Measurements from ENCODE around the gene LAMTOR2. TPM values are rescaled to one million over a fixed set of nuclear protein-coding genes. Genes with fewer than 3 reads are reported as not detected.

The LAMTOR2 gene
- total RNA-seq, 1 experiment from 2014 or later: 49.4 TPM

DNA sequence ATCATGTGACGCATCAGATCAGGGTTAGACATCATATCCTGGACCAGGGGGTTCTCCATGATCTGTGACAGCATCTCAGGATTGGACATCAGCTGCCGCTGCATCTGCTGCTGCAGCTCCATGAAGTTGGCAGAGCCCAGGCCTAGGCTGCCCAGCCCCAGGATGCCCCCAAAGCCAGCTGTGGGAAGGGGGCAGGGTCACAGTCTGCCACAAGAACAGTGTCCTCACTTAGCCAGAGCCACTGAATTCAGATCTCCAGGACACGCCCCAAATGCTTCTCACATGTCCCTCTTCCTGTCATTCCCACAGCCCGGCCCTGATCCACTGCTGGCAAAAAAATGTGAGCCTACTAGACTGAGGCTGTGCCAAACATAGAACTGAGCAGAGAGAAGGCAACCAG is 4.2 kb upstream of the LAMTOR2 start:
- Histone ChIP-seq H3K4me1 (peaks cover 9% of the 10 kb centered on the region; the same call in 1 of the 2 replicates), H3K4me3 (ENCODE audit: low read depth, low read length) (no peak overlapping the region), H3K27me3 (replicated peaks; ENCODE audit: control insufficient read depth, insufficient read depth, low read length) (no peaks in the 10 kb centered on the region), H3K36me3 (ENCODE audit: control insufficient read depth, insufficient read depth, low read length) (no peaks in the 10 kb centered on the region; the same call in 1 of the 2 replicates), H3K9me3 (no peaks in the 10 kb centered on the region)
- Mint-ChIP-seq H3K36me3 (ENCODE audit: insufficient read depth, unreplicated experiment) (peaks cover 50% of the 10 kb centered on the region), H3K27me3 (ENCODE audit: insufficient read depth, unreplicated experiment) (no peaks in the 10 kb centered on the region), H3K4me3 (ENCODE audit: unreplicated experiment) (no peak overlapping the region), H3K27ac (ENCODE audit: unreplicated experiment) (no peak overlapping the region), H3K4me1 (ENCODE audit: low read depth, unreplicated experiment) (no peaks in the 10 kb centered on the region), H3K9me3 (ENCODE audit: unreplicated experiment) (no peaks in the 10 kb centered on the region)
- ChIA-PET CTCF (no interaction called here), POLR2A (no interaction called here)
- DNase-seq: no peak
- TF ChIP-seq, protein P1, sequence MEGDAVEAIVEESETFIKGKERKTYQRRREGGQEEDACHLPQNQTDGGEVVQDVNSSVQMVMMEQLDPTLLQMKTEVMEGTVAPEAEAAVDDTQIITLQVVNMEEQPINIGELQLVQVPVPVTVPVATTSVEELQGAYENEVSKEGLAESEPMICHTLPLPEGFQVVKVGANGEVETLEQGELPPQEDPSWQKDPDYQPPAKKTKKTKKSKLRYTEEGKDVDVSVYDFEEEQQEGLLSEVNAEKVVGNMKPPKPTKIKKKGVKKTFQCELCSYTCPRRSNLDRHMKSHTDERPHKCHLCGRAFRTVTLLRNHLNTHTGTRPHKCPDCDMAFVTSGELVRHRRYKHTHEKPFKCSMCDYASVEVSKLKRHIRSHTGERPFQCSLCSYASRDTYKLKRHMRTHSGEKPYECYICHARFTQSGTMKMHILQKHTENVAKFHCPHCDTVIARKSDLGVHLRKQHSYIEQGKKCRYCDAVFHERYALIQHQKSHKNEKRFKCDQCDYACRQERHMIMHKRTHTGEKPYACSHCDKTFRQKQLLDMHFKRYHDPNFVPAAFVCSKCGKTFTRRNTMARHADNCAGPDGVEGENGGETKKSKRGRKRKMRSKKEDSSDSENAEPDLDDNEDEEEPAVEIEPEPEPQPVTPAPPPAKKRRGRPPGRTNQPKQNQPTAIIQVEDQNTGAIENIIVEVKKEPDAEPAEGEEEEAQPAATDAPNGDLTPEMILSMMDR (IDR thresholded peaks at IDR 0.05; ENCODE audit: insufficient read depth in 1 of 2, low read depth in 1 of 2, low read length in 1 of 2, severe bottlenecking in 1 of 2, unreplicated experiment in 1 of 2): no peak
- no TSS peak for BruUV-seq (replicated peaks)
- intact Hi-C loops (cut with micrococcal nuclease; ENCODE audit: unreplicated experiment): no loop called here

DNA sequence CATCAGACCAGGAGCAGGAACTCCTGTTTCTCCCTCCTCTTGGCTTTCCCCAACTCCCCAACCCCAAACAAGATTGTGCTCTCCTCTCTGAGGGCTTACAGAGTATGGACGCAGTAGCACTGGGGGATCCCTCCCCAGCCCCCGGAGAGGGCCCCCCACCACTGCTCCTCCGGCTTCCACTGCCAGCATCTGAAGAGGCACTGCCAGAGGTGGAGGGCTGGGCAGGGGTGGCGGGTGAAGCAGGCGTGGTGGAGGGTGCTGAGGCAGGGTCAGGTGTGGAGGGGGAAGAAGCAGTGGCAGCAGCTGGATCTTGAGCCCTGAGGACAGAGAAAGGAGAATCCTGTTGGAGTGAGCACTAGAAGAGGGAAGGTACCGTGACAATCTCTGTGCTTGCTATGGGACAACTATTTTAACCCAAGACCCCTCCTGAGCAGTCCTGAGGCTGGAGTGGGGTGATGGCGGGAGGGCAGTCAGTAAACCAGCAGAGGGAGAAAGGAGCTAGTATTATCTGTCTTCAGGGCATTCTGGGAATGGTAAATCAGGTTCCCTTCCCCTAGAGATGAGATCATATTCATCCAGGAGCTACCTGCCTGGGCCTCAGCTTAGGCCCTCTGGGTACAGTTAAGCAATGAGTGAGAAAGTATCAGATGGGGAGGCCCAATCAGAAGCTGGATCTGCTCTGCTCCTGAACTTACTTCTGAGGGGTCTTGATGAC is 3.4 kb upstream of the LAMTOR2 start:
- Mint-ChIP-seq H3K4me1 (ENCODE audit: low read depth, unreplicated experiment) (no peaks in the 10 kb centered on the region), H3K27me3 (ENCODE audit: insufficient read depth, unreplicated experiment) (no peaks in the 10 kb centered on the region)
- H3K4me3 ChIP-seq (ENCODE audit: low read depth, low read length): no peak overlapping the region

More for the DNA sequence above, 3.4 kb upstream of the LAMTOR2 start:
- ChIA-PET CTCF (interaction anchor here (1.1 to 1.2 kb wide), 2 partner anchors 15 to 32 kb away, joined by 3 read pairs; no protein-coding TSS in a partner anchor), POLR2A (no interaction called here)
- Histone ChIP-seq H3K4me1 (peaks cover 14% of the 10 kb centered on the region), H3K27me3 (replicated peaks; ENCODE audit: control insufficient read depth, insufficient read depth, low read length) (no peaks in the 10 kb centered on the region), H3K36me3 (ENCODE audit: control insufficient read depth, insufficient read depth, low read length) (no peaks in the 10 kb centered on the region; the same call in 1 of the 2 replicates), H3K9me3 (no peaks in the 10 kb centered on the region)
- no peak for DNase-seq
- Mint-ChIP-seq H3K36me3 (ENCODE audit: insufficient read depth, unreplicated experiment) (peaks cover 48% of the 10 kb centered on the region), H3K4me3 (ENCODE audit: unreplicated experiment) (no peak overlapping the region), H3K27ac (ENCODE audit: unreplicated experiment) (no peak overlapping the region), H3K9me3 (ENCODE audit: unreplicated experiment) (no peaks in the 10 kb centered on the region)
- TF ChIP-seq, protein P1 (IDR thresholded peaks at IDR 0.05; ENCODE audit: insufficient read depth in 1 of 2, low read depth in 1 of 2, low read length in 1 of 2, severe bottlenecking in 1 of 2, unreplicated experiment in 1 of 2): no peak
- intact Hi-C loops (cut with micrococcal nuclease; ENCODE audit: unreplicated experiment): no loop called here
- no TSS peak for BruUV-seq (replicated peaks)

All from Caco-2 (cell line).